ENCODE data around the gene KLHDC7B. TPM values are rescaled to one million over a fixed set of nuclear protein-coding genes. Genes with fewer than 3 reads are reported as not detected.
"Not testable (repeated sequence)": the region's sequence is repeated elsewhere in the genome, so short reads cannot be mapped to it uniquely, and the experiment has no call there.

KLHDC7B gene
- total RNA-seq, 1 donor from 2014 or later, result not detected

- intact Hi-C loops (cut with DNase I), result no loop called here
- ATAC-seq (no peak), DNase-seq (ENCODE audit: missing footprints) (peak; percentile 33)
These were observed 32.5 kb upstream of the KLHDC7B start for GRCh38 chr22:50513175-50513574.

- ATAC-seq (no peak), DNase-seq (ENCODE audit: missing footprints) (no peak)
- intact Hi-C loops (cut with DNase I), result no loop called here
These were observed 29.6 kb upstream of the KLHDC7B start for GRCh38 chr22:50516068-50516467.

- intact Hi-C loops (cut with DNase I), result no loop called here
- peak; percentile 22 for DNase-seq (ENCODE audit: missing footprints)
- no peak for ATAC-seq
These were observed 28.8 kb upstream of the KLHDC7B start for GRCh38 chr22:50516891-50517290.

GRCh38 chr22:50517495-50518260 is 28.0 kb upstream of the KLHDC7B start:
- ATAC-seq, result no peak
- DNase-seq (ENCODE audit: missing footprints), result peak; percentile 64
- intact Hi-C loops (cut with DNase I), result no loop called here

GRCh38 chr22:50518606-50519005 is 27.1 kb upstream of the KLHDC7B start:
- intact Hi-C loops (cut with DNase I), result no loop called here
- DNase-seq (ENCODE audit: missing footprints) (peak; percentile 28), ATAC-seq (no peak)

GRCh38 chr22:50519151-50519550 is 26.5 kb upstream of the KLHDC7B start:
- no peak for ATAC-seq
- DNase-seq (ENCODE audit: missing footprints), result peak; percentile 44
- intact Hi-C loops (cut with DNase I), result no loop called here

GRCh38 chr22:50520184-50520583 is 25.5 kb upstream of the KLHDC7B start:
- intact Hi-C loops (cut with DNase I); ATAC-seq; DNase-seq (ENCODE audit: missing footprints): not testable (repeated sequence)

- intact Hi-C loops (cut with DNase I), result no loop called here
- ATAC-seq, result no peak
- peak; percentile 46 for DNase-seq (ENCODE audit: missing footprints)
These were observed 24.8 kb upstream of the KLHDC7B start for GRCh38 chr22:50520826-50521453.

- intact Hi-C loops (cut with DNase I), result no loop called here
- ATAC-seq (no peak), DNase-seq (ENCODE audit: missing footprints) (peak; percentile 7)
These were observed 24.0 kb upstream of the KLHDC7B start for GRCh38 chr22:50521710-50522109.

- DNase-seq (ENCODE audit: missing footprints) (peak; percentile 15), ATAC-seq (no peak)
- intact Hi-C loops (cut with DNase I), result no loop called here
These were observed 23.4 kb upstream of the KLHDC7B start for GRCh38 chr22:50522208-50522805.

GRCh38 chr22:50522806-50523438 is 22.8 kb upstream of the KLHDC7B start:
- no peak for ATAC-seq
- DNase-seq (ENCODE audit: missing footprints), result peak; percentile 76
- intact Hi-C loops (cut with DNase I), result no loop called here

GRCh38 chr22:50523458-50523805 is 22.3 kb upstream of the KLHDC7B start:
- intact Hi-C loops (cut with DNase I), result no loop called here
- ATAC-seq, result no peak
- peak; percentile 63 for DNase-seq (ENCODE audit: missing footprints)

- no peak for ATAC-seq
- intact Hi-C loops (cut with DNase I), result no loop called here
- DNase-seq (ENCODE audit: missing footprints), result peak; percentile 55
These were observed 21.7 kb upstream of the KLHDC7B start for GRCh38 chr22:50523806-50524675.

- ATAC-seq, result no peak
- DNase-seq (ENCODE audit: missing footprints), result no peak
- intact Hi-C loops (cut with DNase I), result loop anchor here (5.0 kb wide), 1 partner anchor 98 kb away; no protein-coding TSS in a partner anchor
These were observed 21.0 kb upstream of the KLHDC7B start for GRCh38 chr22:50524676-50525103.

GRCh38 chr22:50525104-50525857 is 20.4 kb upstream of the KLHDC7B start, which contains the start of gene SCO2:
Gene SCO2, minus strand, starts transcription at chr22:50525598. Its CDS starts 1,187 bp downstream, at chr22:50524411.
- DNase-seq (ENCODE audit: missing footprints) (peak; percentile 99), ATAC-seq (peak; percentile 66)
- intact Hi-C loops (cut with DNase I), result loop anchor here (5.0 kb wide), 1 partner anchor 97 kb away; no protein-coding TSS in a partner anchor

- intact Hi-C loops (cut with DNase I), result loop anchor here (5.0 kb wide), 1 partner anchor 97 kb away; no protein-coding TSS in a partner anchor
- DNase-seq (ENCODE audit: missing footprints), result no peak
- ATAC-seq, result peak; percentile 16
These were observed 19.9 kb upstream of the KLHDC7B start for GRCh38 chr22:50525858-50526107.

- intact Hi-C loops (cut with DNase I), result loop anchor here (5.0 kb wide), 1 partner anchor 96 kb away; no protein-coding TSS in a partner anchor
- peak; percentile 23 for ATAC-seq
- peak; percentile 92 for DNase-seq (ENCODE audit: missing footprints)
These were observed 19.4 kb upstream of the KLHDC7B start for GRCh38 chr22:50526108-50526833.

All from Right ventricle myocardium inferior (tissue), 1 donor.